ENCODE results near the gene TMEM131L.

Gene TMEM131L

DNA sequence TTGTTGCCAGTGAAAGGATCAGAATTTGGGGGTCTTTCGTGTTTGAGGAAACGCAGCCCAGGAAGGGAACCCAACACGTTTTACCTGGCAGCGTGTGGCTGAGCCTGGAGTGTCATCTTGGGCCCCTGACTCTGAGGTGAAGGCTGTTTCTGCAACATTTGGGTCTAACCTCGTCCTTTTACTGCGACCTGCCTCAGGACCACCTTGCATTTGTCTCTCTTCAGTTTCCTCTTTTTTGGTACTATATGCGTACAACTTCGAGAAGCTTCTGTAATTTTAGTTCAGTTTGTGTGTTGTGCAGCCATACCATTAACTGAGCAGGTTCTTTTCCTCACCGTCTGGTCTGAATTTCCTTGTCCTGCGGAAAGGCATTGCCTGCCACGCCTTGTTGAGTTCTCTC lies 61.5 kb downstream of the TMEM131L start:
- TF ChIP-seq GATA3 (IDR thresholded peaks at IDR 0.05; ENCODE audit: low read depth, low read length) = no peak
- TF ChIP-seq GATA2 (IDR thresholded peaks at IDR 0.05; ENCODE audit: low read depth, low read length) = no peak

- no peak for TF ChIP-seq GATA3 (IDR thresholded peaks at IDR 0.05; ENCODE audit: low read depth, low read length)
- TF ChIP-seq GATA2 (IDR thresholded peaks at IDR 0.05; ENCODE audit: low read depth, low read length) = no peak
These were observed 62.7 kb downstream of the TMEM131L start for GRCh38 chr4:153528705-153529485.

GRCh38 chr4:153529646-153530045 lies 63.5 kb downstream of the TMEM131L start:
- TF ChIP-seq GATA2 (IDR thresholded peaks at IDR 0.05; ENCODE audit: low read depth, low read length) (no peak), GATA3 (IDR thresholded peaks at IDR 0.05; ENCODE audit: low read depth, low read length) (no peak)

DNA sequence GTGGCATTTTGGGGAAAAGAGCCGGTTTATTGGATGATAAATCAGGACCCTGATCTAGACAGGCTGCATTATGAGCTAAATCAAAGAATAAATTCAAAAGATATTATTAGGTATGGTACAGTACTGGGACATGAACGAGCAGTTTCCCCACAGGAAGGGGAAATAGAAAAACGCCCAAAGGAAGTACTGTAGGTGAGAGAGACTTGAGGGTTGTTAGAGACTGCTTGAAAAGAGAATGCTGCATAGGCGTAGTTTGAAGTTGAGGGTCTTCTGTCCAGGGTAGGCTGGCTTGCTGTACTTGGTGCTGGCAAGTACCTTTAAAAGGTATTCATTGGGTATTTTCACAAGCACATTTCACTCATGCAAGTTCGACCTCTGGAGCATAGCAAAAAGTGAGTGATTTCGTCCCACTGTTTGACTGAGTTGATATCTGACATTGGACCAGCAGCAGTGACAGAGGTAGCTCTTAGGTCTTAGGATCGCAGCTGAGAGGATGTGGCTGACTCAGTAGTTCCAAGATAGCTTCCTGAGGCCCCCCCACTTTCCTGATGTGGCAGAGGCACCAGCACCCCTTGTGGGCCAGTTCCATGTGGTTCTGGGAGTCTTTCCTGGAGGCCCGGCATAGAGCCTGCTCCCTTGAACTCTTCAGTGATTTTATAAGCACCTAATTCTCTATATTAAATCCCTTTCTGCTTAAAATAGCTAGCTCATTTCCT lies 64.3 kb downstream of the TMEM131L start:
- TF ChIP-seq GATA3 (IDR thresholded peaks at IDR 0.05; ENCODE audit: low read depth, low read length) (no peak), GATA2 (IDR thresholded peaks at IDR 0.05; ENCODE audit: low read depth, low read length) (no peak)

- TF ChIP-seq GATA3 (IDR thresholded peaks at IDR 0.05; ENCODE audit: low read depth, low read length) = no peak
- TF ChIP-seq GATA2 (IDR thresholded peaks at IDR 0.05; ENCODE audit: low read depth, low read length) = no peak
These were observed 64.8 kb downstream of the TMEM131L start for GRCh38 chr4:153531000-153531358.

GRCh38 chr4:153531976-153532626 lies 65.9 kb downstream of the TMEM131L start:
- TF ChIP-seq GATA2 (IDR thresholded peaks at IDR 0.05; ENCODE audit: low read depth, low read length) (no peak), GATA3 (IDR thresholded peaks at IDR 0.05; ENCODE audit: low read depth, low read length) (no peak)

- TF ChIP-seq GATA2 (IDR thresholded peaks at IDR 0.05; ENCODE audit: low read depth, low read length) (no peak), GATA3 (IDR thresholded peaks at IDR 0.05; ENCODE audit: low read depth, low read length) (no peak)
These were observed 66.5 kb downstream of the TMEM131L start for GRCh38 chr4:153532636-153533035.

- TF ChIP-seq GATA3 (IDR thresholded peaks at IDR 0.05; ENCODE audit: low read depth, low read length) (no peak), GATA2 (IDR thresholded peaks at IDR 0.05; ENCODE audit: low read depth, low read length) (no peak)
These were observed 67.2 kb downstream of the TMEM131L start for GRCh38 chr4:153533387-153533786.

GRCh38 chr4:153534792-153535629 lies 68.9 kb downstream of the TMEM131L start:
- TF ChIP-seq GATA3 (IDR thresholded peaks at IDR 0.05; ENCODE audit: low read depth, low read length) (no peak), GATA2 (IDR thresholded peaks at IDR 0.05; ENCODE audit: low read depth, low read length) (no peak)

GRCh38 chr4:153535772-153536513 lies 69.8 kb downstream of the TMEM131L start:
- TF ChIP-seq GATA2 (IDR thresholded peaks at IDR 0.05; ENCODE audit: low read depth, low read length) = no peak
- TF ChIP-seq GATA3 (IDR thresholded peaks at IDR 0.05; ENCODE audit: low read depth, low read length) = no peak

DNA sequence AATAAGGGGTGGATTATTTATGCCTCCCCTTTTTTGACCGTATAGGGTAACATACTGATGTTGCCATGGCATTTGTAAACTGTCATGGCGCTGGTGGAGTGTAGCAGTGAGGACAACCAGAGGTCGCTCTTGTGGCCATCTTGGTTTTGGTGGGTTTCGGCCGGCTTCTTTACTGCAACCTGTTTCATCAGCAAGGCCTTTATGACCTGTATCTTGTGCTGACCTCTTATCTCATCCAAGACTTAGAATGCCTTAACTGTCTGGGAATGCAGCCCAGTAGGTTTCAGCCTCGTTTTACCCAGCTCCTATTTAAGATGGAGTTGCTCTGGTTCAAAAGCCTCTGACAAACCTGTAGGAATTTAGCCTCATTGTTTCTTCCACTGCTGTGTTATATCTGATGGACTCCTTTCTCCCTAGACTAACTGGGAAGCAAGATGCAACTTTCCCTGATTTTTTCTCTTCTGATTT lies 71.4 kb downstream of the TMEM131L start:
- TF ChIP-seq GATA3 (IDR thresholded peaks at IDR 0.05; ENCODE audit: low read depth, low read length) (no peak), GATA2 (IDR thresholded peaks at IDR 0.05; ENCODE audit: low read depth, low read length) (no peak)

- TF ChIP-seq GATA2 (IDR thresholded peaks at IDR 0.05; ENCODE audit: low read depth, low read length) = no peak
- TF ChIP-seq GATA3 (IDR thresholded peaks at IDR 0.05; ENCODE audit: low read depth, low read length) = no peak
These were observed 72.6 kb downstream of the TMEM131L start for GRCh38 chr4:153538487-153539357.
